Measurements from ENCODE around the gene PHYHD1. TPM values are rescaled to one million over a fixed set of nuclear protein-coding genes. Genes with fewer than 3 reads are reported as not detected.

The PHYHD1 gene
- total RNA-seq, 1 donor = 9.9 TPM

- H3K4me3 ChIP-seq (ENCODE audit: low read depth, low read length) = no peak overlapping the region
- no peak for DNase-seq (ENCODE audit: low read depth)
- no peak for TF ChIP-seq CTCF (IDR thresholded peaks at IDR 0.05; ENCODE audit: insufficient read depth, low read depth, low read length)
Observed at GRCh38 chr9:128913048-128913900, 7.5 kb upstream of the PHYHD1 start.

GRCh38 chr9:128913995-128914772 lies 6.6 kb upstream of the PHYHD1 start:
- no peak for DNase-seq (ENCODE audit: low read depth)
- H3K4me3 ChIP-seq (ENCODE audit: low read depth, low read length) = no peak overlapping the region
- no peak for TF ChIP-seq CTCF (IDR thresholded peaks at IDR 0.05; ENCODE audit: insufficient read depth, low read depth, low read length)

GRCh38 chr9:128916204-128916603 lies 4.6 kb upstream of the PHYHD1 start:
- no peak overlapping the region for H3K4me3 ChIP-seq (ENCODE audit: low read depth, low read length)
- DNase-seq (ENCODE audit: low read depth) = peak; percentile 44
- no peak for TF ChIP-seq CTCF (IDR thresholded peaks at IDR 0.05; ENCODE audit: insufficient read depth, low read depth, low read length)

- no peak overlapping the region for H3K4me3 ChIP-seq (ENCODE audit: low read depth, low read length)
- DNase-seq (ENCODE audit: low read depth) = no peak
- no peak for TF ChIP-seq CTCF (IDR thresholded peaks at IDR 0.05; ENCODE audit: insufficient read depth, low read depth, low read length)
Observed at GRCh38 chr9:128916745-128917144, 4.0 kb upstream of the PHYHD1 start.

GRCh38 chr9:128917151-128917849 lies 3.5 kb upstream of the PHYHD1 start:
- DNase-seq (ENCODE audit: low read depth) = peak; percentile 90
- TF ChIP-seq CTCF (IDR thresholded peaks at IDR 0.05; ENCODE audit: insufficient read depth, low read depth, low read length) = no peak
- H3K4me3 ChIP-seq (ENCODE audit: low read depth, low read length) = no peak overlapping the region

GRCh38 chr9:128918921-128919320 lies 1.9 kb upstream of the PHYHD1 start:
- no peak overlapping the region for H3K4me3 ChIP-seq (ENCODE audit: low read depth, low read length)
- no peak for DNase-seq (ENCODE audit: low read depth)
- no peak for TF ChIP-seq CTCF (IDR thresholded peaks at IDR 0.05; ENCODE audit: insufficient read depth, low read depth, low read length)
